Activated CD8-positive, alpha-beta memory T cell treated with anti-CD3 and anti-CD28 coated beads for 48 hours (primary cell): ENCODE measurements around the gene SHROOM3.
"Not testable (repeated sequence)": the region's sequence is repeated elsewhere in the genome, so short reads cannot be mapped to it uniquely, and the experiment has no call there.

Experiments
- DNase-seq, 3 experiments: peaks; one replicate each; pipeline ENCODE4 v3.0.0-alpha.2; 2020; ENCODE audit warnings: low read depth in 2 of 3, low spot score in 2 of 3

SHROOM3 gene

DNA sequence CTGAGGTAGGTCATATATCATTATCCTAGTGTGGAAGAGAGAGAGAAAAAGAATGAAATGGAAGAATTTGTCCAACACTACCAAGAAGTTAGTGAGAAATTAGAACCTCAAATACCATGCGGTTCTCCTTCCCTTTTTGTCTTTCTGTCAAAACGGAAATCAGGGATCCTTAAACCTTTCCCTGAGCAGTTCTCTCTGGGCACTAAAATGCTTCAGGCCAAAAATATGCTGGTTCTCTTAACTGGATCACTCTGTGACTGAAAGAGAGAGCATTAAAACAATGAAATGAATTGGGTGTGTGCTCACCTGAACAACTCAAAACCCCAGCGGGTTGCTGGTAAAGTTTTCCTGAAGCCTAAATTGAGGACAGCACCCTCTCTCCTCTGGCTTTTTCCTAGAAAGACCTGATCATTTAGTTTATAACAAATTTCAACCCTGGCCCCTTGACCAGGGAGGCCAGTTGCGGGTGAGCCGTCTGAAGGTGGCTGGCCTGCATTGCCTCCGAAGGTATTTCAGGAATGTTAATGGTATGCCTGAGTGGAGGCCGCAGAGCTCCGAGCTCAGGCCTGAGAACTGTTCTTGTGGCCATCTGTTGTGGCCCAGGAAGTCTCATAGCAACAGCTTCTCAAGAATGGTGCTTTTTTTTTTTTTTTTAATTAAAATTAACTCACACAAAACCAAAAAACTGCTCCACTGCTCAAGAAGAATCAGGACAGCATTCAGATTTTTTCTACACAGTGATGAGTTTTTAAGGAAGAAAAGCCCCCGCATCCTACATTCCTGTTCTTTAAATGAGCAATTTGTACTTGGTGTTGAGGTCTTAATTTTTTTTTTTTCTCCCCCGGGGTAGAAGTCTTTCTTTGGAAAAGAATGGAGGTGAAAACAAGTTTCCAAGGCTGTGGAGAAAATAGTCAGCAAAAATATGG, 155.1 kb downstream of the SHROOM3 start:
- no peak for DNase-seq

DNA sequence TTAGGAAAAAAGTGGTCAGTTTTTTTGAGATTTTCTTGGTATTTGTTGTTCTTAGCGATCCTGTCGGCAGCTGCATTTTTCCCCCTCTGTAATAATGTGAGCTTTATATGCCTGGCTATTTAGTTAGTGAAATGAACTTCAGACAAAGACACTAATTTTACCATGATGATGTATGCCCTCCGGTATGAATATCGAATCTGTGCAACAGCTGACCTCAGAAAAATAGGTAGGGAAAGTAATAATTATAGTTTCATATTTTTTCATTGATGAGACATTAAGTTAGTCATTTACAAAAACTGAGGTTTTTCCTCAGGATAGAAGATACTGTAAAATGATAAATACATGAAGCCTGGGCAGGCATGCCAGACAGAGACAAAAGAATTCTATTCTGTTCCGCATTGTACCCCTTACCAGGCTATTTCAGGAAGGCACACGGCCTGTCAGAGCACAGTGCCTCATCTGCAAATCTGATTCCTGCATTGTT, 155.8 kb downstream of the SHROOM3 start:
- DNase-seq: no peak

DNA sequence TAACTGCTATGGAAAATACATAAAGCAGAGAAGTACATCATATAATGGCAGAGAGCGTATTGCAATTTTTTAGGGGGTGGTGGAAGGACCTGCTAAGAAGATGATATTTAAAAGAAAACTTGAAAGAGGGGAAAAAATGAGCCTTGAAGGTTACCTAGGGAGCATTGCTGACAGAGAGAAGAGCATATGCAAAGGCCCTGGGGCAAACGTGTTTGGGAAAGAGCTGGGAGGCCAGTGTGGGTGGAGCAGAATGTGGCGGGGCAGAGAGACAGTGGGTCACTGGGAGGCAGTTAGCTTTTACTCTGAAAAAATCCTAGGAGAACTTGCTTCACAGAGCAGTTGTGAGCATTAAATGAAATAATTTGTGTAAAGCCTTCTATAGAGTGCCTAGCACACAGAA, 157.0 kb downstream of the SHROOM3 start:
- DNase-seq: no peak

DNA sequence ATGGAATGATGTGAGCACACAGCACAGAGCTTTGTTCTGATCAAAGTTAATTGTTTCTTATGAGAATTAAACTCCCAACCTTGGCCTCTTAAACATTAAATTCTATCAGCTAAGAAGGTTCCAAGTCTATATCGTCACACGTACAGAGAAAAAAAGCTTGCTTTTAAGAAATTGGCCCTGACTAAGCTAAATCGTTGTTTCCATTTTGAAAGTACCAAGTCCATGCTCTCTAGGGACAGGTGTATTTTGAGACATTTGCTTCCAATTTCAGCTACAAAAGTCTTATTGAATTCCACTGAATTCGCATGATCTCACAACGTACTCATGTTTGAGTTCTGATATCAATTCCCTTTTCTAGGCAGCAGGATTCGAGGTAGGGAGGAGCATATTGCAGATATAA, 157.4 kb downstream of the SHROOM3 start:
- DNase-seq: no peak

DNA sequence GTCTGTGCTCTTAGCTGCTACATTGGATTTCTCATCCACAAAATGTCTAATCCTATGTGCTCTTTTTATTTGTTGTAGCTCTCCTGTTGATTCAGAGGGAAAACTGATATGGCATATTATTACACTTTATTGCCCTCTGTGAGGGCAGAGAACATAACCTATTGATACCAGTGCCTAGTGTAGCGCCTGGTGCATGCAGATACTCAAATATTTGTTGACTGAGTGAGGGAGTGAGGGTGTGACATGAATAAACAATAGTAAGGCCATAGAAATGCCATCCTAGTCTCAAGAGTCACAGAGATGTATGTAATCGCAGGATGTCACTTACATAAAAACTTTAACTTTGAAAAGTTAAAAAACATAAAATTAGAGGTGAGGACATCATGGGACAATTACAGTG, 159.1 kb downstream of the SHROOM3 start:
- DNase-seq: no peak

DNA sequence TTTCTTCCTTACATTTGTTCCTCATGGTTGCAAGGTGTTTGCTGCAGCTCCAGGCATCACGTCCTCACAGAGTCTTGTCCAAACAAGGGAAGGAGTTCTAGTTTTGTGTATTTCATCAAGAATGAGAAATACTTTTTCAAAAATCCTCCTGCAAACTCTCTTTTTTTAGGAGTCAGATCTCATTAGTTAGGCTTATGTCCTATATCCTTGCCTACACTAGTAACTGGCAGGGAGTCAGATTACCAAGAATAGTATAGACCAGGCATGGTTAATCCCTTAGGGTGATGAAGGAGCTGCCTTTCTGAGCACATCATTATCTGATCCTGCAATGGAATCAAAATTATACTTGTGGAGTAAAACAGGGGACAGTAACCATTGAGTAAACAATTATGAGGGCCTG, 160.4 kb downstream of the SHROOM3 start:
- DNase-seq: no peak

DNA sequence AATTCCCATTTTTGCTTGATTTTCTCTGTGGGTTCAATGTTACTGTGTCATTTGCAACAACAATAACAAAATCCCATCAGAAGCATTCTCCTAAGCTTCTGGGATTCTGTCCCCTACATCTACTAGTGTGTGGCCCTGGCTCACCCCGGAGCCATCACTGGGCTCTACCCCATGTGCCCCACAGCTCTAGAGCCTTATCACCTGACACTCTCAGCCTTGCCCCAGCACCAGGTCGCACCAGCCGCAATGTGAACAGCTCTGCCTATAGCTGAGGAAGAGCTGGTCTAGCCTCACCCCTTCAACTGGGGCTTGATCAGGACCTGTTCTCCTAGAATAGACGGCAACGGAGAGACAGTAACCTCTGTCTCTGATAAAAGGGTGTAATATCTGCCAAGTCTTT, 161.7 kb downstream of the SHROOM3 start:
- no peak for DNase-seq

DNA sequence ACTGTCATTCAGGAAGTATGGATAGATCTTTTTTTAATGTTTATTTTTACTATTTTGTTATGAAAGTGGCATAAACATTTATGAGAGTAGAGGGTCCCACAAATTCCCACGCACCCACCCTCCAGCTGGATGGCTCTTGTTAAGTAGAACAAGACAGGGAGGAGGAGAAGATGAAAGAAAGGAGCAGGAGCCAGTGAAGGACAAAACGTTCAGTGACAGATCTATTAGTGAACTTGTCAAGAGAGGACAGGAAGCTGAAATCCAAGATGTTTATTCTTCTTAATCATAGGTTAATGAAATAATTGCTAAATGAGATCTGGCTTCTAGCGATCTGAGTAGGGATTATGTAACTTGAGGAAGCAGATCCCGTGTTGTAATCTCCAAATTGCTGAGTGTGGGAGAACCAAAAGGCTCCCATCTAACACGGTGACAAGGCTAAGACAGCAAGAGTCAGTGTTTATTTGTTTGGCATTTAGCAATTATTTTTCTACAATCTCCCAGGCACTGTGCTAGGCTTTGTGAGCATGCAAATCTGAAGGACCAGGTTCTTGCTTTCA, 162.5 kb downstream of the SHROOM3 start:
- DNase-seq: no peak

DNA sequence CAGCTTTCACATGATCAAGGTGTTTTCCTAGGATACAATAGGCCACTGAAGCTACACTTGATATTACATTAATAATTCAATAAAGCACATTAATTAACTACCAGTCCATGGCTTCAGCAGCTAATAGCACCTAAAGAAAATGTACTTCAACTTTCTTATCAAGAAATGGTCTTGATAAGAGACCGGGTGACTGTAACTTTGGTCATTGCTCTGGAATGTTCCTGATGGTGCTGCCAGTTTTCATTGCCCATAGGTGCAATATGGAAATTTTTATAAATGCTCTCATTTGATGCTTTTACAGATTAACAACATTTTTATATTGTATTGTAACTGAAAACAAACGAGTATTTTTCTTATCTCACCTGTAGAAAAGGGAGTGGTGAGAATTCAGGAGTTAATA, 165.4 kb downstream of the SHROOM3 start:
- no peak for DNase-seq

DNA sequence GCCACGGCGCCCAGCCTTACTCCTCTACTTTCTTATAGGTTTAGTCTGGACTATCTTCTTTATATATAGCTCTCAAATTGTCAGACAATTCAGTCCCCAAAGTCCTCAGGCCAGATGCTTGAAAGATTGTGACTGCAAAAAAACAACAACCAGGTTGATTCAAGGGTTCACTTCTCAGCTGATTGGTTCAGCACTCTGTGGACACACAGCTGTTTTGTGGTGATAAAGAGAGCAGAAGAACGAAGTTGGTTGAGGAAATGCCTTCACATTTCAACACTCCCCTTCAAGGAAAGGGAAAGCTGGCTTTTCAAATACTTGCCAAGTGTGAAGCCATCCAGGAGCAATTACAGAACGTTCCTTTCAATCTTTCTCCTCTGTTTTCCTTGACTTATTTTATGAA, 166.8 kb downstream of the SHROOM3 start:
- DNase-seq: no peak

DNA sequence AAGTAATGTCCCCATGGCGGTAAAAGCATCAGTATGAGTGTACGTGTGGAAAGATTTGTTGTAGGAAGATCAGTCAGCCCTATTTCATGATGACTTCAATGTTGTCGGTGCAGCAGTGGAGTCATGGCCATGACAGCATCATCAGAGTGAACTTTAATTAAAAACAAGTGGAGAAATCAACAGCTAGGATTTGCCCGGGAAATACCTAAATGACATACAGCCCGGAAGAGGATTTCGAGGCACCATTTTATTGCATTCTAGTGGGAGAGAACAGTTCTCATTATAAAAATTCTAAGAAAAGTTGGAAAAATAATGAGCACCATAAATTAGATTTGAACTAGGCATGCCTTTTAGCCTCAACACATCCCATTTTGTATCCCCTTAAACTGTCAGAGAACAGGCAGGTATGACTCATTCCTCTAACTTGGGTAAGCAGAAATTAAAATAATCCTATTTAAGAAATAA, 170.1 kb downstream of the SHROOM3 start:
- no peak for DNase-seq

DNA sequence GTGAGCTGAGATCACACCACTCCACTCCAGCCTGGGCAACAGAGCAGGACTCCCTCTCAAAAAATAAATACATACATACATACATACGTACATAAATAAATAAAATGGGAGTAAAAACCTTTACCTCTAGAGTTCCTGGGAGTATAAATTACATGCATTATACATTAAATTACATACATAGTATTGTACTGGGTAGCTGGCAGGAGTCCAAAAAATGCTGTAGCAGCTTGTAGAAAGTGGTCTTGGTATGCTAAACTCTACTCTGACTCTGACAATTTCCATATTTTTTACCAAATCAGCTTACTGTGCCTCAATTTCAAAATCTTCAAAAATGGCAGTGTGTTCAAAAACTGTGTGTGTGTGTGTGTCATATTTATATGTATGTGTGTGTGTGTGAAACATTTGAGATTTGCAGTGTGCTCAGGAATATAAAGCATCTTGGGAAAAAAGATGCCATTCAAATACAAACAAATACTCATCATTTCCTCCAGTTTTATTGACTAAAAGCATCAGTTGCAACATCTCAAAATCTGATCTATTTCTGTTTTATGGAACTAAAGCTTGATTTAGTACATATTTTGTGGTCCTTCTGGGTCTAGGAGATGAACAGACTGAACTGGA, 171.7 kb downstream of the SHROOM3 start:
- DNase-seq: no peak

DNA sequence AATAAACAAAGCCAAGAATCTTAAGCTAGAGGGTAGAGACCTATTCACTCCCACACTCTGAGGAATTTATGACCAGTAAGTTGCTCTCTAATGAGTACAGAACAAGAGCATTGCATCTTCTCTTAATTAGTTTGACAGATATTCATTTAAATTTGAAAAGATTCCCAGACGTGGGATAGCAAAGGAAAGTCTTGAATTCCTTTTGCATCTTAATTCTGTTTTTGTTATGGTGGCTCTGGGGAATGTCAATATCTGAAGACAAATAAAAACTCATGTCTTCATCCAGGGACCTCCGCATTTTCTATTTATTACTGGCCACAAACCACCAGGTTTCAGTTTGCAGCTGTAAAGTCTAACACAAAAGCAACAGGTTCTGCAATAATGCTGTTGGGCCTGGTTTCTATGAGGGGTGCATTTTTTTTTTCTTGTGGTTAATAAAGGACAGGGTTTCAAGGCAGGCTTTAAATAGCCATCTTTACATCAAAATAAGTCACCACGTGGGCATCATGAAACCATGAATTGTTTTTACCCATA, 172.3 kb downstream of the SHROOM3 start:
- DNase-seq: no peak

DNA sequence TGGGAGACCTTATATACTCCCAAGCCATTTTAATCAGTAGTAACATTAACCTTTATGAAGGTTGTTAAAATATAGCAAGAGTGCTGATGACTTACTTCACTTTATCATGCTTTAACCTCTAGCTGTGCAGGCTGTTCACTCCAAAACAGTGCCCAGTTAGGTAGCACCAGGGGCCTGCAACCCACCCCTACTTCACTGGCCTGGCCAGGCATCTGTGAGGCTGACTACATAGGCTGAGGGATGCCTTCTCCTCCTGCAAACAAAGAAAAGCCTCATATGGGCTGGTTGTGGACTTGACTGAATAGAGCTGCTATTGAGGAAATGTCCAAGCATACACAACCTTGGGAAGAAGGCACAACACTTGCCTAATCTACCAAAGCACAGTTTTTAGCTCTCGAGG, 172.8 kb downstream of the SHROOM3 start:
- no peak for DNase-seq

DNA sequence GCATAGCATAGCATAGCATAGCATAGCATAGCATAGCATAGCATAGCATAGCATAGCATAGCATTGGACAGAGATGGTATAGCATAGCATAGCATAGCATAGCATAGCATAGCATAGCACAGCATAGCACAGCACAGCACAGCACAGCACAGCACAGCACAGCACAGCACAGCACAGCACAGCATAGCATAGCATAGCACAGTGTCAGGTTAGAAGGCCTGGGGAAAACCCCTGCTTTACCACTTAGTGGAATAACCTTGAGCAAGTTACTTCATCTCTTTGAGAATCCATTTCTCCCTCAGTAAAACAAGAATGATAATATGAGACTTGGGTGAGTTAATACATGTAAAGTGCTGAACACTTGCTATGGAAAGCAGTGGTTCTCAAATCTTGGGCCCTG, 173.5 kb downstream of the SHROOM3 start:
- not testable (repeated sequence) for DNase-seq

DNA sequence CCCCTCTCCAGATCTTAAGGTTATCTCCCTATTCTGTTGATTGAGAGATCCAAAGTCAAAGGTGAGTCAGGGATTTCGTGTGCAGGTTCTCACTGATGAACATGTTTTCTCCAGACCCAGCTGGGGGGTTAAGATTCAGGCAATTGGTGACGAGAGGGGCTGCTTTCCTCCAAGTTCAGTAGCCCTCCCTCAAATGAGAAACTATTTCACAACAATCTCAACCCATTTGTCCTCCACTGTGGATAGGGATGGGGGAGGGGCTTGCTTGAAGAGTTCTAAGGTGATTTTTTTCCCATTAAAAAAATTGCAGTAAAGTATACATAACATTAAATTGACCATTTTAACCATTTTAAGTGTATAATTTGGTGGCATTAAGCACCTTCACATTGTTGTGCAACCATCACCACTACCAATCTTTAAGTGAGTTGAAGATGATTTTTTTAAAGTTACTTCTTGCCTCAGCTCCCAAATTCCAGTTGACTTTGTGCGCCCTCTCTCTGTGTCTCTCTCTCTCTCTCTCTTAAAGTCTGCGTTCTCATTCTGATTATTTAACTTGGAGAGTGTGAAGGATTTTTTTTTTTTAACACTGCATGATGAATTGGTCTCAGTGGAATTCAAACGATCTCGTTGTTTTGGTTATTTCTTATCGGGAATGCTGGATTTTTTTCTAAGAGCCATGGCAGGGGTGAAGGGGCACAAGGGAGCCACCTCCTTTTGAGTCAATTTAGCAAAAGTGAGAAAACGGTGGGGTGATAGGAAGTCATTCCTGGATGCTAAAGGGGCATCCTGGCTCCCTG, 175.9 kb downstream of the SHROOM3 start:
- DNase-seq: no peak

DNA sequence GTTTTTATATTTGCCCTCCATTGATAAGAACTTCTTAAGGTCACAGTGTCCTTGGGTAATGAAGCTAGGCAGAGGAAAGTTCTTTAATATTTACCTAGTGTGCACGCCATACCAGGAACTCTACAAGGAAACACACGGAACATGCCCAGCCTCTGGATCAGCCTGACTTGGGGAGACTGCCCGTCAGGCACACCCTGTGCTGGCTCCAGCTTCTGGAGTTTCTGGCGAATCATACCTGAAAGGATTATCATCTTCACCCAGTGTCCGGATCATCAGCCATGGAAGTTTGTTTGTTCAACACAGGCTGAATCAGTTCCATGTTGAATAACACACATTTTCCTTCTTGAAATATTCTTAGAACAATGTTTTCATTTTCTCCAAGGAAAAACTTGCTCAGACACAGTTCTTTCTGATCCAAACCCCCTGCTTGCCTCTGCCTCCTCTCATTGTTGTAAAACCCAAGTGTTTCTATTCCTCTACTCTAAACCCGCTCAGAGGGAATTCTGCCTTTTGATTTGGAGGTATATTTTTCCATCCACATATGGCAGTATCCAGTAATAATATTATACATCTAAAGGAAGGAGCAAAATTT, 176.7 kb downstream of the SHROOM3 start:
- no peak for DNase-seq

DNA sequence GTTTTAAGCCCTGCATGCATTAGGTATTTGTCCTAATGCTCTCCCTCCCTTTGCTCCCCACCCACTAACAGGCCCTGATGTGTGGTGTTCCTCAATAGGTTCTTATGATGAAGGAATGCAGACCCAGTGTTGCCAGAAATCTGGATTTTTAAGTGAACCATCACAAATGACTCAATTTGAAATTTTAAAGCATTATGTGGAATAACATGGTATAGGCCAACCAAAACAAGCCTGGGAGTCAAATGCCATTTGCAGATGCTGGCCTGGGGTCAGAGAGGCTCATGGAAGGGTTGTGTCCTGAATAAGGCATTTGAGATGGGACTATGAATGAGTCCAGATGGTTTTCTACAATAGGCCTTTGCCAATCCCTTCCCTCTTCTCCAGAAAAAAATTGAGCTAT, 179.6 kb downstream of the SHROOM3 start:
- no peak for DNase-seq

DNA sequence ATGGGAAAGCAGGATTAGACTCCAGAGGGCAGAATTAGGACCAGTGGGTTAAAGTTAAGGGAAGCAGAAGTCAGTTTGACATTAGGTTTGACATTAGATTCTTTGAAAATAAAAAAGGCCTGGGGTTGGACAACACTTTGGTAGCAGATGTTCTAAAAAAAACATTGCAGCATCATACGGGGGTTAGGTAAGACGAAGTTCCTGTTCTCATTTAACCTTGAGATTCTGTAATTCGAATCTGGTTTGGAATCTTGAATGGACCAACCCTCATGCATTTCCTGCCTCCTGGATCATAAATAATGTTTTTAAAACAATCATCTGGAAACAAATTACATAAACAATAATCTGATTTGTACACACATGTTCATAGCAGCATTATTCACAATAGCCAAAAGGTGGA, 181.0 kb downstream of the SHROOM3 start:
- DNase-seq: no peak

DNA sequence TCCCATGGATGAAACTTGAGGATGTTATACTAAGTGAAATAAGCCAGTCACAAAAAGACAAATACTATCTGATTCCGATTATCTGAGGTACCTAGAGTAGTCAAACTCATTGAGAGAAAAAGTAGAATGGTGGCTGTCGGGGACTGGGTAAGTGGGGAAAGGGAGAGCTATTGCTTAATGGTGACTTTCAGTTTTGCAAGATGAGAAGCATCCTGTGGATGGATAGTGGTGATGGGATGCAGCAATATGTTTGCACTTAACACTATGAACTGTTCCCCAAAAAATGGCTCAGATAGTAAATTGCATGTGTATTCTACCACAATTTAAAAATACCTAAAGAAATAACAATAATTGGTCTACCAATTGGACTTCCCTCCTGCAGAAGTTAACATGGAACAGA, 181.5 kb downstream of the SHROOM3 start:
- DNase-seq: no peak
